Measurements from ENCODE around the gene CTBP1.

CTBP1 gene

GRCh38 chr4:1241936-1242505, 6.9 kb downstream of the CTBP1 start:
- Histone ChIP-seq H3K4me3 (replicated peaks; ENCODE audit: insufficient read depth, low read length) (no peak overlapping the region), H3K27ac (replicated peaks) (no peak overlapping the region), H3K27me3 (ENCODE audit: insufficient read depth, poor library complexity, severe bottlenecking) (no peaks in the 10 kb centered on the region)
- TF ChIP-seq CTCF (IDR thresholded peaks at IDR 0.05; ENCODE audit: insufficient read depth, low read length) (no peak), SPI1 (IDR thresholded peaks at IDR 0.05; ENCODE audit: borderline replicate concordance, low read depth) (no peak), GABPA (IDR thresholded peaks at IDR 0.05; ENCODE audit: low read depth) (no peak), POLR2AphosphoS5 (IDR thresholded peaks at IDR 0.05; ENCODE audit: low read depth) (no peak), REST (IDR thresholded peaks at IDR 0.05; ENCODE audit: insufficient replicate concordance, low read depth) (no peak)
- DNase-seq (ENCODE audit: low read depth in 1 of 2, low spot score in 1 of 2), result no peak

- DNase-seq (ENCODE audit: low read depth in 1 of 2, low spot score in 1 of 2), result no peak
- H3K27me3 ChIP-seq (ENCODE audit: insufficient read depth, poor library complexity, severe bottlenecking), result no peaks in the 10 kb centered on the region
- H3K27ac ChIP-seq (replicated peaks), result no peak overlapping the region
- no peak for TF ChIP-seq REST (IDR thresholded peaks at IDR 0.05; ENCODE audit: insufficient replicate concordance, low read depth)
- TF ChIP-seq SPI1 (IDR thresholded peaks at IDR 0.05; ENCODE audit: borderline replicate concordance, low read depth), result no peak
- no peak for TF ChIP-seq GABPA (IDR thresholded peaks at IDR 0.05; ENCODE audit: low read depth)
- no peak for TF ChIP-seq POLR2AphosphoS5 (IDR thresholded peaks at IDR 0.05; ENCODE audit: low read depth)
- TF ChIP-seq CTCF (IDR thresholded peaks at IDR 0.05; ENCODE audit: insufficient read depth, low read length), result no peak
- no peak overlapping the region for H3K4me3 ChIP-seq (replicated peaks; ENCODE audit: insufficient read depth, low read length)
These were observed 7.4 kb downstream of the CTBP1 start for GRCh38 chr4:1241466-1241935.

- no peaks in the 10 kb centered on the region for H3K27me3 ChIP-seq (ENCODE audit: insufficient read depth, poor library complexity, severe bottlenecking)
- no peak overlapping the region for H3K4me3 ChIP-seq (replicated peaks; ENCODE audit: insufficient read depth, low read length)
- no peak for DNase-seq (ENCODE audit: low read depth in 1 of 2, low spot score in 1 of 2)
- H3K27ac ChIP-seq (replicated peaks), result no peak overlapping the region
- TF ChIP-seq POLR2AphosphoS5 (IDR thresholded peaks at IDR 0.05; ENCODE audit: low read depth), result no peak
- no peak for TF ChIP-seq REST (IDR thresholded peaks at IDR 0.05; ENCODE audit: insufficient replicate concordance, low read depth)
- no peak for TF ChIP-seq GABPA (IDR thresholded peaks at IDR 0.05; ENCODE audit: low read depth)
- no peak for TF ChIP-seq SPI1 (IDR thresholded peaks at IDR 0.05; ENCODE audit: borderline replicate concordance, low read depth)
- TF ChIP-seq CTCF (IDR thresholded peaks at IDR 0.05; ENCODE audit: insufficient read depth, low read length), result no peak
These were observed 8.0 kb downstream of the CTBP1 start for GRCh38 chr4:1240721-1241465.
